ENCODE data around the gene OSCP1. TPM values are rescaled to one million over a fixed set of nuclear protein-coding genes. Genes with fewer than 3 reads are reported as not detected.
"Not testable (repeated sequence)": the region's sequence is repeated elsewhere in the genome, so short reads cannot be mapped to it uniquely, and the experiment has no call there.

The OSCP1 gene
- polyA plus RNA-seq (ENCODE audit: insufficient read length in 3 of 3) = 10 to 100 TPM; 20.5 to 21.1 (median 21.1) TPM

- DNase-seq (ENCODE audit: low read depth in 3 of 3, low spot score in 2 of 3) = peak; percentile 90 to 95 (median 94)
Measured at GRCh38 chr1:36450270-36450918, at the start of gene OSCP1. TSS of gene OSCP1 (minus strand) at chr1:36450451. CDS start at chr1:36450369, 82 bp downstream.

GRCh38 chr1:36497207-36497606 is 47.0 kb upstream of the OSCP1 start:
- DNase-seq (ENCODE audit: low read depth in 3 of 3, low spot score in 2 of 3) = no peak

GRCh38 chr1:36494971-36495370 is 44.7 kb upstream of the OSCP1 start:
- no peak for DNase-seq (ENCODE audit: low read depth in 3 of 3, low spot score in 2 of 3)

- DNase-seq (ENCODE audit: low read depth in 3 of 3, low spot score in 2 of 3) = no peak
Measured at GRCh38 chr1:36493524-36493923, 43.3 kb upstream of the OSCP1 start.

GRCh38 chr1:36492491-36492890 is 42.2 kb upstream of the OSCP1 start:
- no peak for DNase-seq (ENCODE audit: low read depth in 3 of 3, low spot score in 2 of 3)

GRCh38 chr1:36489258-36490051 is 39.2 kb upstream of the OSCP1 start:
- DNase-seq (ENCODE audit: low read depth in 3 of 3, low spot score in 2 of 3) = not testable (repeated sequence)

GRCh38 chr1:36487906-36488305 is 37.7 kb upstream of the OSCP1 start:
- no peak for DNase-seq (ENCODE audit: low read depth in 3 of 3, low spot score in 2 of 3)

- DNase-seq (ENCODE audit: low read depth in 3 of 3, low spot score in 2 of 3) = not testable (repeated sequence)
Measured at GRCh38 chr1:36487336-36487725, 37.1 kb upstream of the OSCP1 start.

- DNase-seq (ENCODE audit: low read depth in 3 of 3, low spot score in 2 of 3) = no peak
Measured at GRCh38 chr1:36486439-36487335, 36.4 kb upstream of the OSCP1 start.

- no peak for DNase-seq (ENCODE audit: low read depth in 3 of 3, low spot score in 2 of 3)
Measured at GRCh38 chr1:36486093-36486438, 35.8 kb upstream of the OSCP1 start.

- no peak for DNase-seq (ENCODE audit: low read depth in 3 of 3, low spot score in 2 of 3)
Measured at GRCh38 chr1:36484099-36484498, 33.8 kb upstream of the OSCP1 start.

- DNase-seq (ENCODE audit: low read depth in 3 of 3, low spot score in 2 of 3) = no peak
Measured at GRCh38 chr1:36482724-36483388, 32.6 kb upstream of the OSCP1 start, which contains the start of gene CSF3R. TSS of gene CSF3R (minus strand) at chr1:36482913. CDS start at chr1:36479496, 3,417 bp downstream.

- DNase-seq (ENCODE audit: low read depth in 3 of 3, low spot score in 2 of 3) = no peak
Measured at GRCh38 chr1:36481771-36482723, 31.8 kb upstream of the OSCP1 start.

- DNase-seq (ENCODE audit: low read depth in 3 of 3, low spot score in 2 of 3) = no peak
Measured at GRCh38 chr1:36481091-36481490, 30.8 kb upstream of the OSCP1 start.

GRCh38 chr1:36480161-36480560 is 29.9 kb upstream of the OSCP1 start:
- DNase-seq (ENCODE audit: low read depth in 3 of 3, low spot score in 2 of 3) = no peak

GRCh38 chr1:36479505-36480051 is 29.3 kb upstream of the OSCP1 start:
- DNase-seq (ENCODE audit: low read depth in 3 of 3, low spot score in 2 of 3) = no peak

GRCh38 chr1:36477615-36478014 is 27.4 kb upstream of the OSCP1 start:
- DNase-seq (ENCODE audit: low read depth in 3 of 3, low spot score in 2 of 3) = not testable (repeated sequence)

GRCh38 chr1:36476945-36477344 is 26.7 kb upstream of the OSCP1 start:
- DNase-seq (ENCODE audit: low read depth in 3 of 3, low spot score in 2 of 3) = no peak
